PC-3 (cell line): ENCODE results near the gene EMILIN1. TPM values are rescaled to one million over a fixed set of nuclear protein-coding genes. Genes with fewer than 3 reads are reported as not detected.

ENCODE experiments used
- ATAC-seq: fragments of 200-7000 bp; cut with Tn5 transposase; 2 replicates; pipeline ENCODE4 v1.9.1; 2020; ENCODE audit warnings: mild to moderate bottlenecking, moderate library complexity
- BruUV-seq: library from RNA; stranded (reverse); fragments of 400-500 nt; replicated peaks from 2 replicates; lab custom pipeline; 2021; lab: Mats Ljungman, UMichigan
- CTCF ChIA-PET: fragments of 300-600 bp; sonication (Branson Sonifier 250); formaldehyde crosslinking; loops from one replicate; lab custom pipeline; 2022; ENCODE audit warnings: antibody characterized with exemption; lab: Charles Lee
- POLR2A ChIA-PET: fragments of 300-600 bp; sonication (Branson Sonifier 250); formaldehyde crosslinking; loops from one replicate; lab custom pipeline; 2022; ENCODE audit warnings: antibody characterized with exemption; ENCODE audit not compliant: unreplicated experiment; lab: Charles Lee
- DNase-seq: peaks from one replicate; pipeline ENCODE4 v3.0.0-alpha.2; 2015
- H2AFZ ChIP-seq: fragments of 300-600 bp; sonication (generic); 2 replicates; pipeline ENCODE4 v1.6.0; 2016; ENCODE audit warnings: antibody characterized with exemption, low read length
- H3F3A ChIP-seq: fragments of 300-600 bp; sonication (generic); one replicate; pipeline ENCODE4 v1.6.0; 2017; ENCODE audit warnings: antibody characterized with exemption, low read length, control low read depth, mild to moderate bottlenecking; ENCODE audit not compliant: unreplicated experiment
- H3K27ac ChIP-seq: fragments of 300-600 bp; sonication (generic); 2 replicates; pipeline ENCODE4 v1.5.1; 2016; ENCODE audit warnings: mild to moderate bottlenecking, low read length
- H3K27me3 ChIP-seq: fragments of 300-600 bp; sonication (generic); 2 replicates; pipeline ENCODE4 v1.6.1; 2016; ENCODE audit warnings: low read length, mixed read lengths
- H3K36me3 ChIP-seq: fragments of 300-600 bp; sonication (generic); 2 replicates; pipeline ENCODE4 v1.6.1; 2016; ENCODE audit warnings: low read depth, mixed run types, low read length, mixed read lengths
- H3K4me1 ChIP-seq: fragments of 300-600 bp; sonication (generic); 2 replicates; pipeline ENCODE4 v1.5.1; 2016; ENCODE audit warnings: low read length; ENCODE audit not compliant: insufficient read depth
- H3K4me2 ChIP-seq: fragments of 300-600 bp; sonication (generic); 2 replicates; pipeline ENCODE4 v1.6.0; 2016; ENCODE audit warnings: low read length
- H3K4me3 ChIP-seq: fragments of 300-600 bp; sonication (generic); 2 replicates; pipeline ENCODE4 v1.5.1; 2016; ENCODE audit warnings: mild to moderate bottlenecking, low read length, mixed read lengths
- H3K79me2 ChIP-seq: fragments of 300-600 bp; sonication (generic); 2 replicates; pipeline ENCODE4 v1.6.1; 2017; ENCODE audit warnings: low read length, mixed read lengths
- H3K9ac ChIP-seq: fragments of 300-600 bp; sonication (generic); 2 replicates; pipeline ENCODE4 v1.6.0; 2016; ENCODE audit warnings: mild to moderate bottlenecking, low read length
- H3K9me2 ChIP-seq: fragments of 300-600 bp; sonication (generic); replicated peaks from 2 replicates; pipeline ENCODE4 v1.6.1; 2016; ENCODE audit warnings: mixed run types, low read length, mixed read lengths
- H3K9me3 ChIP-seq: fragments of 300-600 bp; sonication (generic); 2 replicates; pipeline ENCODE4 v1.6.1; 2016; ENCODE audit warnings: low read length, mixed read lengths
- H4K20me1 ChIP-seq: fragments of 300-600 bp; sonication (generic); 2 replicates; pipeline ENCODE4 v1.6.1; 2016; ENCODE audit warnings: low read length, mixed read lengths
- CTCF ChIP-seq: fragments of 300-600 bp; sonication (generic); conservative IDR thresholded peaks from 2 replicates; pipeline ENCODE4 v1.5.1; 2017; ENCODE audit warnings: antibody characterized with exemption, low read depth, mild to moderate bottlenecking, low read length
- EZH2 ChIP-seq: fragments of 300-600 bp; sonication (generic); IDR thresholded peaks from one replicate; pipeline ENCODE4 v1.6.1; 2017; ENCODE audit warnings: antibody characterized with exemption, mild to moderate bottlenecking, low read length; ENCODE audit not compliant: unreplicated experiment
- EZH2phosphoT487 ChIP-seq: fragments of 300-600 bp; sonication (generic); IDR thresholded peaks from 2 replicates; pipeline ENCODE4 v1.6.1; 2018; ENCODE audit warnings: mild to moderate bottlenecking, antibody characterized with exemption, low read length, borderline replicate concordance
- intact Hi-C: fragments of 100-400 bp; cut with micrococcal nuclease; formaldehyde crosslinking; loops from 2 replicates; pipeline ENCODE4 v1.9.0; 2023
- total RNA-seq: library from RNA; depleted of rRNA; stranded (reverse); fragments of >200 nt; gene quantifications from 2 replicates; pipeline ENCODE4 v1.2.3, GENCODE V29; 2014

The EMILIN1 gene
- total RNA-seq, 1 experiment from 2014 or later = 0.69 TPM

- no TSS peak for BruUV-seq
- H3K27ac ChIP-seq = no peak overlapping the region
- no peak overlapping the region for H2AFZ ChIP-seq
- H3K36me3 ChIP-seq = no peaks in the 10 kb centered on the region
- no peaks in the 10 kb centered on the region for H3F3A ChIP-seq
- no peak overlapping the region for H3K4me2 ChIP-seq
- ATAC-seq = no peak
- no peaks in the 10 kb centered on the region for H4K20me1 ChIP-seq
- H3K9me3 ChIP-seq = no peaks in the 10 kb centered on the region
- H3K9me2 ChIP-seq = no peaks in the 10 kb centered on the region
- H3K79me2 ChIP-seq = no peaks in the 10 kb centered on the region
- DNase-seq = no peak
- H3K9ac ChIP-seq = no peak overlapping the region
- H3K4me3 ChIP-seq = no peak overlapping the region
- no peaks in the 10 kb centered on the region for H3K4me1 ChIP-seq
- CTCF ChIA-PET = interaction anchor here (1.2 kb wide), 1 partner anchor 204 kb away, joined by 4 read pairs; no protein-coding TSS in a partner anchor
- H3K27me3 ChIP-seq = no peaks in the 10 kb centered on the region
- POLR2A ChIA-PET = interaction anchor here (0.6 kb wide), 1 partner anchor 198 kb away, joined by 6 read pairs; no protein-coding TSS in a partner anchor
- intact Hi-C loops = no loop called here
- TF ChIP-seq EZH2 = no peak
Measured at GRCh38 chr2:27099334-27099955, 21.0 kb downstream of the EMILIN1 start.

- no peaks in the 10 kb centered on the region for H3F3A ChIP-seq
- no peaks in the 10 kb centered on the region for H3K9me3 ChIP-seq
- no peak for TF ChIP-seq EZH2
- no peak for TF ChIP-seq CTCF
- TF ChIP-seq EZH2phosphoT487 = no peak
- no TSS peak for BruUV-seq
- no peak overlapping the region for H2AFZ ChIP-seq
- no peaks in the 10 kb centered on the region for H4K20me1 ChIP-seq
- no peak overlapping the region for H3K4me2 ChIP-seq
- no peak overlapping the region for H3K4me3 ChIP-seq
- no peaks in the 10 kb centered on the region for H3K79me2 ChIP-seq
- no peaks in the 10 kb centered on the region for H3K4me1 ChIP-seq
- no peak overlapping the region for H3K9ac ChIP-seq
- ATAC-seq (no peak), DNase-seq (no peak)
- H3K27ac ChIP-seq = no peak overlapping the region
- H3K27me3 ChIP-seq = no peaks in the 10 kb centered on the region
- H3K36me3 ChIP-seq = no peaks in the 10 kb centered on the region
- intact Hi-C loops = no loop called here
- ChIA-PET CTCF (no interaction called here), POLR2A (no interaction called here)
- no peaks in the 10 kb centered on the region for H3K9me2 ChIP-seq
Measured at GRCh38 chr2:27100036-27100435, 21.6 kb downstream of the EMILIN1 start.

GRCh38 chr2:27102329-27102728 lies 23.9 kb downstream of the EMILIN1 start:
- H3K27me3 ChIP-seq = no peaks in the 10 kb centered on the region
- no peak overlapping the region for H2AFZ ChIP-seq
- POLR2A ChIA-PET = no interaction called here
- H3K4me2 ChIP-seq = no peak overlapping the region
- H3K36me3 ChIP-seq = no peaks in the 10 kb centered on the region
- H3K9me3 ChIP-seq = no peaks in the 10 kb centered on the region
- CTCF ChIA-PET = no interaction called here
- no peaks in the 10 kb centered on the region for H3K9me2 ChIP-seq
- intact Hi-C loops = no loop called here
- no peaks in the 10 kb centered on the region for H4K20me1 ChIP-seq
- no peak overlapping the region for H3K27ac ChIP-seq
- no peaks in the 10 kb centered on the region for H3K4me1 ChIP-seq
- DNase-seq = no peak
- BruUV-seq = no TSS peak
- no peak for ATAC-seq
- no peak overlapping the region for H3K4me3 ChIP-seq
- no peaks in the 10 kb centered on the region for H3F3A ChIP-seq
- H3K79me2 ChIP-seq = no peaks in the 10 kb centered on the region
- no peak for TF ChIP-seq EZH2
- TF ChIP-seq EZH2phosphoT487 = no peak
- TF ChIP-seq CTCF = no peak
- H3K9ac ChIP-seq = no peak overlapping the region
